HuH-7.5 (cell line): ENCODE data around the gene STX18.

Source experiments
- DNase-seq: peaks from one replicate; pipeline ENCODE4 v3.0.0; 2011; ENCODE audit warnings: low spot score

The STX18 gene

GRCh38 chr4:4377732-4378460 is 164.0 kb downstream of the STX18 start:
- DNase-seq, result no peak

GRCh38 chr4:4377191-4377590 is 164.7 kb downstream of the STX18 start:
- no peak for DNase-seq

GRCh38 chr4:4376074-4376473 is 165.8 kb downstream of the STX18 start:
- no peak for DNase-seq

GRCh38 chr4:4374388-4375098 is 167.3 kb downstream of the STX18 start:
- DNase-seq, result no peak
